Raji (cell line): ENCODE data around the gene PRRC2A.
A peak's percentile ranks its signal among the peaks of the same experiment; 100 is the strongest.

Experiments
- POLR2A ChIP-seq: IDR thresholded peaks from 2 replicates; pipeline ENCODE4 v1.6.1; 2011; ENCODE audit warnings: low read depth, low read length, control low read depth; ENCODE audit not compliant: insufficient read depth

Gene PRRC2A

GRCh38 chr6:31651602-31652191, 31.2 kb downstream of the PRRC2A start:
- no peak for TF ChIP-seq POLR2A

GRCh38 chr6:31652925-31653724, 32.6 kb downstream of the PRRC2A start:
- peak; percentile 68 for TF ChIP-seq POLR2A

GRCh38 chr6:31654574-31655348, 34.2 kb downstream of the PRRC2A start:
- no peak for TF ChIP-seq POLR2A

GRCh38 chr6:31655349-31656237, 35.1 kb downstream of the PRRC2A start, which contains the start of gene APOM:
Gene APOM (plus strand): TSS chr6:31655894. CDS start chr6:31655967, 73 bp downstream.
- no peak for TF ChIP-seq POLR2A

- TF ChIP-seq POLR2A: no peak
Measured at GRCh38 chr6:31657406-31658157, 37.1 kb downstream of the PRRC2A start.

GRCh38 chr6:31658158-31658688, 37.7 kb downstream of the PRRC2A start:
- TF ChIP-seq POLR2A: no peak

GRCh38 chr6:31658983-31659648, 38.6 kb downstream of the PRRC2A start:
- TF ChIP-seq POLR2A: no peak

- no peak for TF ChIP-seq POLR2A
Measured at GRCh38 chr6:31659649-31660380, 39.3 kb downstream of the PRRC2A start.

- TF ChIP-seq POLR2A: peak; percentile 85
Measured at GRCh38 chr6:31660381-31661261, 40.1 kb downstream of the PRRC2A start, which contains the start of gene C6orf47. Gene C6orf47 (minus strand): TSS chr6:31660778. CDS start chr6:31659947, 831 bp downstream.

GRCh38 chr6:31661262-31662123, 41.0 kb downstream of the PRRC2A start:
- TF ChIP-seq POLR2A: no peak
